Thoracic aorta (tissue), 2 donors: ENCODE measurements around the gene B3GALT2. TPM values are rescaled to one million over a fixed set of nuclear protein-coding genes. Genes with fewer than 3 reads are reported as not detected.

Experiments used
- ATAC-seq: fragments of 150-250 bp; one replicate; pipeline ENCODE4 v1.8.0; 2017; ENCODE audit warnings: low read depth; ENCODE audit not compliant: insufficient number of reproducible peaks, low FRiP score
- DNase-seq: peaks from one replicate; pipeline ENCODE4 v3.0.0-alpha.2; 2020; ENCODE audit warnings: low spot score
- H3K27ac ChIP-seq, 2 donors: fragments of 200-600 bp; sonication (generic); 1 replicate in 1 of 2; 2 replicates in 1 of 2; pipeline ENCODE4 v1.5.1; 2016; ENCODE audit warnings: mild to moderate bottlenecking in 2 of 2, moderate library complexity in 2 of 2
- H3K27me3 ChIP-seq: fragments of 200-600 bp; sonication (generic); replicated peaks from 2 replicates; pipeline ENCODE4 v1.6.0; 2016; ENCODE audit warnings: mild to moderate bottlenecking; ENCODE audit not compliant: insufficient read depth
- H3K36me3 ChIP-seq: fragments of 200-600 bp; sonication (generic); one replicate; pipeline ENCODE4 v1.5.1; 2016
- H3K4me1 ChIP-seq, 2 donors: fragments of 200-600 bp; sonication (generic); 1 replicate in 1 of 2; 2 replicates in 1 of 2; pipeline versions ENCODE4 v1.5.1 to v1.6.0; 2016; ENCODE audit warnings: low read depth in 2 of 2, mild to moderate bottlenecking in 1 of 2; ENCODE audit not compliant: control insufficient read depth in 1 of 2
- H3K4me3 ChIP-seq: fragments of 200-600 bp; sonication (generic); 2 replicates; pipeline ENCODE4 v1.5.1; 2016; ENCODE audit warnings: mild to moderate bottlenecking
- H3K9me3 ChIP-seq: fragments of 200-600 bp; sonication (generic); 2 replicates; pipeline ENCODE4 v1.5.1; 2016
- CTCF ChIP-seq: fragments of 200-600 bp; sonication (generic); IDR thresholded peaks from one replicate; pipeline ENCODE4 v1.5.1; 2019; ENCODE audit warnings: antibody characterized with exemption
- total RNA-seq, 2 donors: library from RNA; depleted of rRNA; stranded (reverse); fragments of >200 nt; gene quantifications; one replicate each; pipeline versions ENCODE4 v1.1.0 to v1.2.3, GENCODE V29; 2016

The B3GALT2 gene
- total RNA-seq, 2 donors from 2014 or later: 0.21 to 0.27 TPM

DNA sequence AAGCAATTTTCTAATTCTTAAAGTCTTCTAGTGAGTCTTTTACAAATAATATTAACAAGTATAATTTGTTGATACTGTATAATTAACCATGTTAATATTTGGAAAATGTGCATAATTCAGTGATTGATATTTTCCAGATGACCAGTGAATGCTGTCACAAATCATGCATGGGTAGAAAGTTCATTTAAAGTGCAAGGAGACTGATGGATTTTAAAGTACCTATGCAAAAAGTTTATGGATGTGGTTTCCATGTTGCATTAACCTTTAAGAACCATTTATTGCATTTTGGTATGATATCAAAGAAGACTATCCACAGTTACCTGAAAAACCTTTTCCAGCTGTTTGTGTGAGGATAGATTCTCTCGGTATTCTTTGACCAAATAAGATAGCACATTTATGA lies 41.4 kb downstream of the B3GALT2 start:
- no peak for TF ChIP-seq CTCF
- Histone ChIP-seq H3K9me3 (no peaks in the 10 kb centered on the region), H3K36me3 (peaks cover 27% of the 10 kb centered on the region), H3K27me3 (no peaks in the 10 kb centered on the region), H3K4me3 (no peak overlapping the region), H3K4me1 (peaks cover 2 to 5% of the 10 kb centered on the region in 2 donors), H3K27ac (no peak overlapping the region)
- ATAC-seq: no peak
- DNase-seq: no peak

- peaks cover 2 to 5% of the 10 kb centered on the region in 2 donors for H3K4me1 ChIP-seq
- TF ChIP-seq CTCF: no peak
- no peaks in the 10 kb centered on the region for H3K27me3 ChIP-seq
- peaks cover 31% of the 10 kb centered on the region for H3K36me3 ChIP-seq
- ATAC-seq (no peak), DNase-seq (no peak)
- H3K9me3 ChIP-seq: no peaks in the 10 kb centered on the region
- H3K27ac ChIP-seq: no peak overlapping the region
- H3K4me3 ChIP-seq: no peak overlapping the region
Measured at GRCh38 chr1:193144361-193144938, 42.0 kb downstream of the B3GALT2 start.

DNA sequence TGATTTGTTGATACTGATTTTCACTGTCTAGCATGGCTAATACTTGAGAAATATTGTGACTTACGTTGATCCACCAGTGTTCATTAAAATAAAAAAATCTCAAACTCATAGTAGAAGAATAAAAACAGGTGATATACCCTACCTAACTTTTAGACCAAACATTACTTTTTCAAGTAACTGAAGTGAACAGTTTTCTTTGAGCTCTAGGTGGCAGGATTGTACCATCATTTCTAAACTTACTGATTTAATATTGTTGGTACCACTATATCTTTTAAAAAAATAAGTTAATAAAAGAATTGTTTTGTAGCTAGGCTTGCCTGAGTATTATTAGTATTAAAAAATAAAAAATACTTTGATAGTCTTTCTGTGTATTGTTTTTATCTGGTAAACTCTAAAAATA lies 43.1 kb downstream of the B3GALT2 start:
- no peak for TF ChIP-seq CTCF
- H3K27me3 ChIP-seq: no peaks in the 10 kb centered on the region
- DNase-seq (no peak), ATAC-seq (no peak)
- H3K4me3 ChIP-seq: no peak overlapping the region
- H3K4me1 ChIP-seq: peaks cover 2 to 5% of the 10 kb centered on the region in 2 donors
- no peaks in the 10 kb centered on the region for H3K9me3 ChIP-seq
- peaks cover 35% of the 10 kb centered on the region for H3K36me3 ChIP-seq
- no peak overlapping the region for H3K27ac ChIP-seq

- Histone ChIP-seq H3K4me1 (peaks cover 2 to 6% of the 10 kb centered on the region in 2 donors), H3K27me3 (no peaks in the 10 kb centered on the region), H3K9me3 (no peaks in the 10 kb centered on the region), H3K4me3 (no peak overlapping the region), H3K36me3 (peaks cover 33% of the 10 kb centered on the region), H3K27ac (no peak overlapping the region)
- ATAC-seq: no peak
- no peak for TF ChIP-seq CTCF
- DNase-seq: no peak
Measured at GRCh38 chr1:193142409-193142808, 44.0 kb downstream of the B3GALT2 start.

GRCh38 chr1:193141804-193142203 lies 44.6 kb downstream of the B3GALT2 start:
- Histone ChIP-seq H3K9me3 (no peaks in the 10 kb centered on the region), H3K4me3 (no peak overlapping the region), H3K27me3 (no peaks in the 10 kb centered on the region), H3K4me1 (peaks cover 2 to 12% of the 10 kb centered on the region in 2 donors), H3K27ac (no peak overlapping the region), H3K36me3 (peaks cover 33% of the 10 kb centered on the region)
- no peak for DNase-seq
- no peak for TF ChIP-seq CTCF
- ATAC-seq: no peak
